Measurements from ENCODE around the gene SPOCK2. TPM values are rescaled to one million over a fixed set of nuclear protein-coding genes. Genes with fewer than 3 reads are reported as not detected.

The SPOCK2 gene
- polyA plus RNA-seq, 1 donor from 2014 or later, result 5.6 TPM

GRCh38 chr10:72025400-72025799 is 63.0 kb downstream of the SPOCK2 start:
- Histone ChIP-seq H3K4me2 (ENCODE audit: low read length) (no peak overlapping the region), H3F3A (ENCODE audit: insufficient read depth, low read length, poor library complexity, severe bottlenecking) (no peaks in the 10 kb centered on the region), H3K4me3 (ENCODE audit: low read length) (no peak overlapping the region), H3K9me3 (ENCODE audit: low read length) (no peaks in the 10 kb centered on the region), H3K36me3 (ENCODE audit: insufficient read depth, low read length) (no peaks in the 10 kb centered on the region), H4K20me1 (ENCODE audit: insufficient read depth) (no peaks in the 10 kb centered on the region), H3K27ac (ENCODE audit: low read length) (no peak overlapping the region), H3K9me2 (ENCODE audit: insufficient read depth, low read length) (no peaks in the 10 kb centered on the region), H3K79me2 (replicated peaks; ENCODE audit: insufficient read depth, low read length) (no peaks in the 10 kb centered on the region), H3K27me3 (ENCODE audit: insufficient read depth, low read depth, low read length) (no peaks in the 10 kb centered on the region), H3K9ac (ENCODE audit: low read length) (no peak overlapping the region), H2AFZ (ENCODE audit: low read depth, low read length) (no peak overlapping the region)
- TF ChIP-seq REST (IDR thresholded peaks at IDR 0.05; ENCODE audit: borderline replicate concordance), result no peak
- TF ChIP-seq CTCF (IDR thresholded peaks at IDR 0.05; ENCODE audit: poor library complexity, severe bottlenecking), result no peak
- TF ChIP-seq SMC3 (conservative IDR thresholded peaks at IDR 0.05; ENCODE audit: poor library complexity), result no peak
- TF ChIP-seq POLR2AphosphoS5 (IDR thresholded peaks at IDR 0.05), result no peak
- no peak for TF ChIP-seq TAF1 (IDR thresholded peaks at IDR 0.05; ENCODE audit: low read depth)
- TF ChIP-seq EZH2 (IDR thresholded peaks at IDR 0.05; ENCODE audit: borderline replicate concordance, insufficient read depth, low read length, poor library complexity, severe bottlenecking), result no peak
- no peak for TF ChIP-seq MXI1 (conservative IDR thresholded peaks at IDR 0.05; ENCODE audit: poor library complexity, severe bottlenecking)
- no peak for TF ChIP-seq EP300 (conservative IDR thresholded peaks at IDR 0.05; ENCODE audit: poor library complexity, severe bottlenecking)
- TF ChIP-seq RAD21 (conservative IDR thresholded peaks at IDR 0.05), result no peak

GRCh38 chr10:72024596-72024995 is 63.8 kb downstream of the SPOCK2 start:
- Histone ChIP-seq H3K4me3 (ENCODE audit: low read length) (no peak overlapping the region), H3K4me2 (ENCODE audit: low read length) (no peak overlapping the region), H2AFZ (ENCODE audit: low read depth, low read length) (no peak overlapping the region), H3K27me3 (ENCODE audit: insufficient read depth, low read depth, low read length) (no peaks in the 10 kb centered on the region), H3K9ac (ENCODE audit: low read length) (no peak overlapping the region), H3K36me3 (ENCODE audit: insufficient read depth, low read length) (no peaks in the 10 kb centered on the region), H3F3A (ENCODE audit: insufficient read depth, low read length, poor library complexity, severe bottlenecking) (no peaks in the 10 kb centered on the region), H3K27ac (ENCODE audit: low read length) (no peak overlapping the region), H4K20me1 (ENCODE audit: insufficient read depth) (no peaks in the 10 kb centered on the region), H3K9me3 (ENCODE audit: low read length) (no peaks in the 10 kb centered on the region), H3K9me2 (ENCODE audit: insufficient read depth, low read length) (no peaks in the 10 kb centered on the region), H3K79me2 (replicated peaks; ENCODE audit: insufficient read depth, low read length) (no peaks in the 10 kb centered on the region)
- TF ChIP-seq MXI1 (conservative IDR thresholded peaks at IDR 0.05; ENCODE audit: poor library complexity, severe bottlenecking), result no peak
- TF ChIP-seq RAD21 (conservative IDR thresholded peaks at IDR 0.05), result no peak
- TF ChIP-seq POLR2AphosphoS5 (IDR thresholded peaks at IDR 0.05), result no peak
- no peak for TF ChIP-seq REST (IDR thresholded peaks at IDR 0.05; ENCODE audit: borderline replicate concordance)
- TF ChIP-seq CTCF (IDR thresholded peaks at IDR 0.05; ENCODE audit: poor library complexity, severe bottlenecking), result no peak
- TF ChIP-seq TAF1 (IDR thresholded peaks at IDR 0.05; ENCODE audit: low read depth), result no peak
- no peak for TF ChIP-seq SMC3 (conservative IDR thresholded peaks at IDR 0.05; ENCODE audit: poor library complexity)
- TF ChIP-seq EP300 (conservative IDR thresholded peaks at IDR 0.05; ENCODE audit: poor library complexity, severe bottlenecking), result no peak
- no peak for TF ChIP-seq EZH2 (IDR thresholded peaks at IDR 0.05; ENCODE audit: borderline replicate concordance, insufficient read depth, low read length, poor library complexity, severe bottlenecking)
